ENCODE measurements around the gene CHSY1. TPM values are rescaled to one million over a fixed set of nuclear protein-coding genes. Genes with fewer than 3 reads are reported as not detected.

The CHSY1 gene
- total RNA-seq, 6 experiments from 2014 or later = 4.9 to 12.6 (median 7.2) TPM

- intact Hi-C loops (cut with DNase I) = no loop called here
- Histone ChIP-seq H3K36me3 (no peaks in the 10 kb centered on the region), H3K27me3 (no peaks in the 10 kb centered on the region), H3K4me1 (peaks cover 0 to 15% (median 0%) of the 10 kb centered on the region in 4 donors), H3K9me3 (no peaks in the 10 kb centered on the region), H3K4me3 (no peak overlapping the region), H3K27ac (no peak overlapping the region)
- TF ChIP-seq CTCF (IDR thresholded peaks at IDR 0.05) = no peak
- TF ChIP-seq POLR2A (IDR thresholded peaks at IDR 0.05) = no peak
- DNase-seq (no peak), ATAC-seq (no peak)
- 78% methylated on average over 10 of the region's 10 CpGs for WGBS (ENCODE audit: insufficient coverage, low coverage, low lambda C conversion rate, missing lambda C conversion rate)
These were observed 4.8 kb downstream of the CHSY1 start for GRCh38 chr15:101246824-101247745.

- H3K36me3 ChIP-seq = no peaks in the 10 kb centered on the region
- peaks cover 0 to 15% (median 0%) of the 10 kb centered on the region in 4 donors for H3K4me1 ChIP-seq
- ATAC-seq (no peak), DNase-seq (no peak)
- no peaks in the 10 kb centered on the region for H3K9me3 ChIP-seq
- H3K27ac ChIP-seq = no peak overlapping the region
- H3K4me3 ChIP-seq = no peak overlapping the region
- WGBS (ENCODE audit: insufficient coverage, low coverage, low lambda C conversion rate, missing lambda C conversion rate) = 49% methylated on average over 6 of the region's 6 CpGs
- TF ChIP-seq CTCF (IDR thresholded peaks at IDR 0.05) = no peak
- H3K27me3 ChIP-seq = no peaks in the 10 kb centered on the region
- intact Hi-C loops (cut with DNase I) = no loop called here
These were observed 5.5 kb downstream of the CHSY1 start for GRCh38 chr15:101246391-101246790.

- no peak for DNase-seq
- Histone ChIP-seq H3K4me3 (no peak overlapping the region), H3K4me1 (peaks cover 0 to 7% (median 1%) of the 10 kb centered on the region in 4 donors), H3K36me3 (no peaks in the 10 kb centered on the region), H3K9me3 (no peaks in the 10 kb centered on the region), H3K27me3 (no peaks in the 10 kb centered on the region), H3K27ac (no peak overlapping the region)
- no peak for ATAC-seq
- intact Hi-C loops (cut with DNase I) = no loop called here
- WGBS (ENCODE audit: insufficient coverage, low coverage, low lambda C conversion rate, missing lambda C conversion rate) = 91% methylated on average over 12 of the region's 14 CpGs
- TF ChIP-seq CTCF (IDR thresholded peaks at IDR 0.05) = no peak
- TF ChIP-seq POLR2A (IDR thresholded peaks at IDR 0.05) = no peak
These were observed 6.8 kb downstream of the CHSY1 start for GRCh38 chr15:101244889-101245668.

GRCh38 chr15:101244036-101244781 lies 7.6 kb downstream of the CHSY1 start:
- 47% methylated on average over 7 of the region's 7 CpGs for WGBS (ENCODE audit: insufficient coverage, low coverage, low lambda C conversion rate, missing lambda C conversion rate)
- intact Hi-C loops (cut with DNase I) = no loop called here
- DNase-seq (no peak), ATAC-seq (no peak)
- Histone ChIP-seq H3K4me3 (no peak overlapping the region), H3K27me3 (no peaks in the 10 kb centered on the region), H3K36me3 (no peaks in the 10 kb centered on the region), H3K27ac (no peak overlapping the region), H3K4me1 (peaks cover 0 to 3% (median 1%) of the 10 kb centered on the region in 4 donors), H3K9me3 (no peaks in the 10 kb centered on the region)
- no peak for TF ChIP-seq POLR2A (IDR thresholded peaks at IDR 0.05)
- no peak for TF ChIP-seq CTCF (IDR thresholded peaks at IDR 0.05)

All from right lobe of liver (tissue), 6 donors.